Gastroesophageal sphincter (tissue), 3 donors: ENCODE data around the gene RDH8.

Experiments
- CTCF ChIP-seq, 4 experiments: fragments of 200-600 bp in 2 of 4; fragments of 450-650 bp in 2 of 4; sonication (generic) in 1 of 4; IDR thresholded peaks; one replicate each; pipeline ENCODE4 v1.5.1; 2017 to 2019; ENCODE audit warnings: antibody characterized with exemption in 4 of 4, mild to moderate bottlenecking in 2 of 4, moderate library complexity in 2 of 4
- POLR2A ChIP-seq, 2 donors: fragments of 450-650 bp; IDR thresholded peaks; one replicate each; pipeline ENCODE4 v1.6.1; 2017; ENCODE audit warnings: antibody characterized with exemption in 2 of 2, mild to moderate bottlenecking in 2 of 2, moderate library complexity in 1 of 2

- no peak for TF ChIP-seq CTCF (IDR thresholded peaks at IDR 0.05)
- no peak for TF ChIP-seq POLR2A (IDR thresholded peaks at IDR 0.05)
Observed at GRCh38 chr19:10036601-10037071, 23.4 kb downstream of the RDH8 start.
